Aorta (tissue), 5 donors: ENCODE data around the gene RNF6. TPM values are rescaled to one million over a fixed set of nuclear protein-coding genes. Genes with fewer than 3 reads are reported as not detected.

Source experiments
- ATAC-seq: fragments of 200-7000 bp; cut with Tn5 transposase; one replicate; pipeline ENCODE4 v1.9.1; 2022; ENCODE audit warnings: moderate library complexity; ENCODE audit not compliant: low FRiP score
- DNase-seq, 2 donors: peaks; one replicate each; pipeline ENCODE4 v3.0.0-alpha.2; 2020
- H3K27ac ChIP-seq, 2 donors: one replicate each; pipeline ENCODE4 v1.5.1; 2013; ENCODE audit warnings: low read length in 2 of 2, mild to moderate bottlenecking in 2 of 2, moderate library complexity in 2 of 2, control low read depth in 1 of 2, inconsistent platforms in 1 of 2, low read depth in 1 of 2
- H3K27me3 ChIP-seq, 2 donors: one replicate each; pipeline ENCODE4 v1.6.1; 2013; ENCODE audit warnings: control low read depth in 1 of 2, low read length in 1 of 2, mild to moderate bottlenecking in 1 of 2, moderate library complexity in 1 of 2; ENCODE audit not compliant: insufficient read depth in 2 of 2, control insufficient read depth in 1 of 2
- H3K36me3 ChIP-seq, 2 donors: one replicate each; pipeline ENCODE4 v1.6.1; 2013; ENCODE audit warnings: control low read depth in 1 of 2, low read length in 1 of 2, mild to moderate bottlenecking in 1 of 2; ENCODE audit not compliant: insufficient read depth in 2 of 2, control insufficient read depth in 1 of 2
- H3K4me1 ChIP-seq, 2 donors: one replicate each; pipeline ENCODE4 v1.6.1; 2013; ENCODE audit warnings: low read length in 2 of 2, control low read depth in 1 of 2, mild to moderate bottlenecking in 1 of 2, moderate library complexity in 1 of 2; ENCODE audit not compliant: insufficient read depth in 2 of 2, control insufficient read depth in 1 of 2
- H3K4me3 ChIP-seq, 2 donors: one replicate each; pipeline ENCODE4 v1.5.1; 2013; ENCODE audit warnings: low read length in 2 of 2, control low read depth in 1 of 2, mild to moderate bottlenecking in 1 of 2
- H3K9me3 ChIP-seq: one replicate; pipeline ENCODE4 v1.6.1; 2013; ENCODE audit warnings: mild to moderate bottlenecking, low read length; ENCODE audit not compliant: control insufficient read depth
- WGBS, 2 donors: extraction: QIAGEN DNeasy Blood & Tissue Kit; methylation state at CpG; one replicate each; pipeline ENCODE4 v1.1.7; 2013; 5-methylcytosine and 5-hydroxymethylcytosine counted together
- intact Hi-C, 2 donors: fragments of 100-400 bp; cut with DNase I; formaldehyde crosslinking; loops; one replicate each; pipeline versions ENCODE4 v1.14.2 to v1.15.0; 2022
- polyA plus RNA-seq, 2 donors: library from polyadenylated mRNA; stranded (reverse); fragments of 200-250 nt; gene quantifications; one replicate each; pipeline ENCODE4 v1.2.3, GENCODE V29; 2013
- total RNA-seq, 2 donors: library from RNA; stranded (reverse); fragmentation: NEBNext Ultra II Directional; extraction: Animal tissue kit (Norgen Biotek cat#: 25700); gene quantifications; one replicate each; pipeline ENCODE4 v1.2.1, GENCODE V29; 2021
- donor health status: healthy with polysubstance abuse.
- donor health status: Bipolar disorder and iron deficiency.
- donor health status: DM: no; HTN: no; CAD: no.
- donor health status: DM: no; HTN: no; CAD: no.
- donor health status: DM: yes; HTN: yes; CAD: no.

RNF6 gene
- total and polyA plus RNA-seq, 4 donors: 13.1 to 28.9 (median 19.6) TPM

- WGBS, 2 donors: 72 to 76% methylated on average over 6 of the region's 6 CpGs
- Histone ChIP-seq H3K4me1 (no peaks in the 10 kb centered on the region), H3K9me3 (no peaks in the 10 kb centered on the region), H3K4me3 (no peak overlapping the region), H3K36me3 (no peaks in the 10 kb centered on the region), H3K27ac (no peak overlapping the region), H3K27me3 (no peaks in the 10 kb centered on the region)
- no peak for DNase-seq
- ATAC-seq: no peak
- intact Hi-C loops: no loop called here
These were observed 53.8 kb downstream of the RNF6 start for GRCh38 chr13:26168237-26168814.

GRCh38 chr13:26163812-26164211 lies 58.3 kb downstream of the RNF6 start:
- no peak for ATAC-seq
- intact Hi-C loops: no loop called here
- 84 to 85% methylated on average over 3 of the region's 3 CpGs for WGBS, 2 donors

More at GRCh38 chr13:26163812-26164211, 58.3 kb downstream of the RNF6 start:
- Histone ChIP-seq H3K36me3 (no peaks in the 10 kb centered on the region), H3K27me3 (no peaks in the 10 kb centered on the region), H3K4me3 (no peak overlapping the region), H3K27ac (no peak overlapping the region), H3K4me1 (no peaks in the 10 kb centered on the region), H3K9me3 (no peaks in the 10 kb centered on the region)
- DNase-seq: no peak

Other genes starting within 250 kb of the RNF6 start
- gene SHISA2, start 170.3 kb downstream of the RNF6 start, total RNA-seq: under 1 TPM; 0.19 to 0.66 TPM
- not detected for gene SHISA2, start 170.3 kb downstream of the RNF6 start, polyA plus RNA-seq
- gene CDK8, start 31.8 kb upstream of the RNF6 start, total RNA-seq: 10 to 100 TPM; 10.5 to 10.6 TPM
- gene CDK8, start 31.8 kb upstream of the RNF6 start, polyA plus RNA-seq: 10 to 100 TPM in 1 of 2 donors, 1 to 10 TPM in 1; 9.6 to 16.9 TPM